IPS-15b (cell line): Measurements from ENCODE around the gene CD276.
A peak's percentile ranks its signal among the peaks of the same experiment; 100 is the strongest.
"Not testable (repeated sequence)": the region's sequence is repeated elsewhere in the genome, so short reads cannot be mapped to it uniquely, and the experiment has no call there.

Experiments
- H3K27me3 ChIP-seq: one replicate; pipeline ENCODE4 v1.6.1; 2013; ENCODE audit warnings: low read length; ENCODE audit not compliant: control insufficient read depth, insufficient read depth
- H3K36me3 ChIP-seq: one replicate; pipeline ENCODE4 v1.6.1; 2013; ENCODE audit warnings: low read length; ENCODE audit not compliant: control insufficient read depth, insufficient read depth
- H3K4me1 ChIP-seq: one replicate; pipeline ENCODE4 v1.6.1; 2013; ENCODE audit warnings: mild to moderate bottlenecking, low read length; ENCODE audit not compliant: control insufficient read depth, insufficient read depth
- H3K4me3 ChIP-seq: one replicate; pipeline ENCODE4 v1.5.1; 2013; ENCODE audit warnings: low read depth, low read length
- H3K9ac ChIP-seq: one replicate; pipeline ENCODE4 v1.6.1; 2013; ENCODE audit warnings: low read depth, mild to moderate bottlenecking, low read length
- H3K9me3 ChIP-seq: one replicate; pipeline ENCODE4 v1.6.1; 2013; ENCODE audit warnings: mild to moderate bottlenecking, low read length; ENCODE audit not compliant: control insufficient read depth, insufficient read depth

CD276 gene

DNA sequence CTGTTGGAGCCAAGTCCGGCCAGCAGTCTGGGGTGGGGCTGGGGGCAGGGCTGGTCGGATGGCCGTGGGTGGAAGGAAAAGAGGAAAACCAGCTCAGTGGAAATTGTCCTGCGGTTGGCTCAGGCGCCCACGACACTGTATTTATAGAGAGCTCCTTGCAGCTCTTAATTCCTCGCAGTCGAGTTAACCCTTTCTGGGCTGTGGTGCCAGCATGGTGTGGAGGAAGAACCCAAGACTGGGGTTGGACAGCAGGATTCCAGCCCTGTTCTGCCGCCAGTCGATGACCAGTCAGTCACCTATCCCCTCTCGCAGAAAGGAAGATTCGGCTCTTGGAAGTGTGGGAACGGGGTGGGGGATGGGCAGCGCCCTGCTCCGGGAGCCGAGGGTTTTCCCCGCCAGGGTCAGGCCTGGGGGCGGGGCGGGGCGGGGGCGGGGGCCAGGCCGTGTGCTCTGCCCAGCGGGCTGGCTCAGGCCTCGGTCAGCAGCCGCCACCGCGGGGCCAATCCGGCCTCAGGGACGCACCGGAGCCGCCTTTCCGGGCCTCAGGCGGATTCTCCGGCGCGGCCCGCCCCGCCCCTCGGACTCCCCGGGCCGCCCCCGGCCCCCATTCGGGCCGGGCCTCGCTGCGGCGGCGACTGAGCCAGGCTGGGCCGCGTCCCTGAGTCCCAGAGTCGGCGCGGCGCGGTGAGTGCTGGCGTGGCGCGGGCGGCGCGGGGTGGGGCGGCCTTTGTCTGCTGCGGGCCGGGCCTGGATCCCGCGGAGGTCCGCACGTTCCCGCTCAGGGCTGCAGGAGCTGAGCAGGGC lies at the start of gene CD276:
Gene CD276 (plus strand): TSS at position 607 of the 804 bp plus-strand sequence. CDS start 15,257 bp downstream, outside the sequence.
- Histone ChIP-seq H3K27me3 (no peaks in the 10 kb centered on the region), H3K4me1 (peaks cover 21% of the 10 kb centered on the region), H3K9me3 (no peaks in the 10 kb centered on the region), H3K9ac (peak within 1 kb of the TSS; percentile 84), H3K4me3 (peak within 1 kb of the TSS; percentile 76), H3K36me3 (no peaks in the 10 kb centered on the region)

DNA sequence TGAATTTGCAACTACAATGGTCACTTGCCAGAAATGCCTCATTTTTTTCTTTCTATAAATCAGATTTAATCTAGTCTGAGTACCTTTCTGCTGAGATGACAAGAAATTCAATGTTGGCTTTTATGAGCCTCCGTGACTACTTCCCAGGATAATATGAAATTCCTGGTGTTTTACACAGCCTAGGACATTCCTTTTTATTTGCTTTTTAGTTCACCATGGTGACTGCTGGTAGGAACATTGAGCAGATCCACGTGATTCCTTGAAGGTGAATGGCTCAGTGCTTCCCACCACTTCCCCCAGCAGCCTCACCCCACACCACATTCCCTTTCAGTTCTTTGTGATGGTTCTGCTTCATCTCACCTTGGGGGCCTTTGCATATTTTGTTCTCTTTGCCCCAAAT lies 46.7 kb upstream of the CD276 start:
- H3K9ac ChIP-seq: no peak overlapping the region
- no peaks in the 10 kb centered on the region for H3K36me3 ChIP-seq
- no peaks in the 10 kb centered on the region for H3K9me3 ChIP-seq
- H3K27me3 ChIP-seq: peaks cover 4% of the 10 kb centered on the region
- no peak overlapping the region for H3K4me3 ChIP-seq
- H3K4me1 ChIP-seq: peaks cover 6% of the 10 kb centered on the region

DNA sequence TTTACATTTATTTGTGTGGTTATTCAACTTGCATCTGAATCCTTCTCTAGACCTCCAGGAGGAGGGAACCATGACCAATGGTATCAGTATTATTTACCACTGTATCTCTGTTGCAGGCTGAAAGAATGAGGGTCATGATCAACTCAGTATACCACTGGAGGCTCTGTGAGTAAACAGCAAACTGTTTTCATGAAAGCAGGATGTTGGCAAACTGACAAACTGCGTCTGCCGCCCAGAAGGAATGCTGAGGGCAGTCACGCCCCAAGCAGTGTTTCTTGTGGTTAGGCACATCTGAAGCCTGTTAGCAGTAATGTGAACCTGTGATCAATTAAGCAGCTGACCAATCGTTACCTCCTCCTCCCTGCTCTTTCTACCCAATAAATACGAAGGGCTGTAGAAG lies 44.7 kb upstream of the CD276 start:
- not testable (repeated sequence) for H3K36me3 ChIP-seq

DNA sequence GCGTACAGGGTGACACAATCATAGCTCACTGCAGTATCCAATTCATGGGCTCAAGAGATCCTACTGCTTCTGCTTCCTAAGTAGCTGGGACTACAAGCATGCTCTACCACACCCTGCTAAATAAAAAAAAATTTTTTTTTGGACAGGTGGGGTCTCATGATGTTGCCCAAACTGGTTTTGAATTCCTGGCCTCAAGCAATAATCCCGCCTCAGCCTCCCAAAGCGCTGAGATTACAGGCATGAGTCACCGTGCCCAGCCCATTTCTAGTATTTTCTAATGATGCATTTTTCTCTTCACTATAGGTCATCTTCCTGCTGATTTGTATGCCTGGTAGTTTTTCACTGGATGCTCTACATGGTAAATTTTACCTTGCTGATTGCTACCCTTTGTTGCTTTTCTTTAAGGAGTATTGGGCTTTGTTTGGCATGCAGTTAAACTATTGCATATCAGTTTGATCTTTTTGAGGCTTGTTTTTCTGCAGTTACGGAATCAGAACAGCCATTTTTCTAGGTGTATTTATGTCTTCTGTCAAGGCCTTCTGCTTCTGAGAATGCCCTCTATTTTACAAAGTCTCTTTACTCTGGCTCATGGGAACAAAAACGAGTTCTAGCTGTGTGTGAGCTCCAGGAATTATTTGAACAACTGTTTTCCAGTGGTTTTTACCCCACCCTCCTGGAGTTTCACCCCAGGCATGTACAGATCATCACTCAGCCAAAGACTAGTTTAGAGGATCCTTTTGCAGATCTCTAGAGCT lies 36.7 kb upstream of the CD276 start:
- H3K36me3 ChIP-seq: no peaks in the 10 kb centered on the region
- no peaks in the 10 kb centered on the region for H3K9me3 ChIP-seq
- no peak overlapping the region for H3K4me3 ChIP-seq
- H3K27me3 ChIP-seq: no peaks in the 10 kb centered on the region
- H3K9ac ChIP-seq: no peak overlapping the region
- H3K4me1 ChIP-seq: no peaks in the 10 kb centered on the region

More for the DNA sequence above, 44.7 kb upstream of the CD276 start:
- not testable (repeated sequence) for H3K4me3 ChIP-seq, H3K9ac ChIP-seq, H3K27me3 ChIP-seq, H3K4me1 ChIP-seq, H3K9me3 ChIP-seq

- Histone ChIP-seq H3K9me3 (no peaks in the 10 kb centered on the region), H3K4me1 (no peaks in the 10 kb centered on the region), H3K9ac (no peak overlapping the region), H3K4me3 (no peak overlapping the region), H3K36me3 (no peaks in the 10 kb centered on the region), H3K27me3 (no peaks in the 10 kb centered on the region)
Measured at GRCh38 chr15:73648014-73648295, 36.2 kb upstream of the CD276 start.

DNA sequence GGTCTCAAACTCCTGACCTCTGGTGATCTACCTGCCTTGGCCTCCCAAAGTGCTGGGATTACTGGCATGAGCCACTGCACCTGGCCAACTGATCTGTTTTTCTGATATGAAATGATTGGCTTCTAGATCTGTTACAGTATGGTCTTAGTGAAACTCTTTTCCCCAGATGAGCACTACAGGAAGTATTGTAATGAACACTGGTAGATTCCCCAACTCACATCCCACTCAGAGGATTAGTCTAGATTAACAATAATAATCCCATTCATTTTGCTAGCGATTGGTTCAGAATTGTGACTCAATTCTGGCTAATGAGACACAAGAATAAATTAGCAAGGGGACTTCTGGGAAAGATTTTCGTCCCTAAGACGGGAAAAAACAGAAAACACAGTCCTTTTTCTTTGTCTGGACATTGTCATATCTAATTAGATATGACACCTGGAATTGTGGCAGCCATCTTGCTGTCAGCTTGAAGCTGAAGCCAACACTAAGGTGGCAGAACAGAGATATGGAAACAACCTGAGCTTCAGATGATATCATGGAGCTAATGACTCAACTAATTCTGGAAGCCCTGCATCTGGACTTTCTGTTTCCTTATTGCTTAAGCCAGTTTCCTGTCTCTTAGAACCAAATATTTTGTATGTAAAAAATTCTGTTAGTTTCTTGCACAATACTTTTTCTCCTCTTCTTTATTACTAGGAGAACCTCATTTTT lies 33.6 kb upstream of the CD276 start:
- Histone ChIP-seq H3K27me3 (no peaks in the 10 kb centered on the region), H3K36me3 (no peaks in the 10 kb centered on the region), H3K9ac (no peak overlapping the region)

GRCh38 chr15:73654659-73655058 lies 29.5 kb upstream of the CD276 start:
- no peaks in the 10 kb centered on the region for H3K9me3 ChIP-seq
- no peaks in the 10 kb centered on the region for H3K27me3 ChIP-seq
- no peaks in the 10 kb centered on the region for H3K4me1 ChIP-seq
- H3K4me3 ChIP-seq: no peak overlapping the region
- H3K36me3 ChIP-seq: no peaks in the 10 kb centered on the region
- H3K9ac ChIP-seq: no peak overlapping the region

More for the DNA sequence above, 33.6 kb upstream of the CD276 start:
- no peaks in the 10 kb centered on the region for H3K4me1 ChIP-seq
- no peaks in the 10 kb centered on the region for H3K9me3 ChIP-seq
- H3K4me3 ChIP-seq: no peak overlapping the region

DNA sequence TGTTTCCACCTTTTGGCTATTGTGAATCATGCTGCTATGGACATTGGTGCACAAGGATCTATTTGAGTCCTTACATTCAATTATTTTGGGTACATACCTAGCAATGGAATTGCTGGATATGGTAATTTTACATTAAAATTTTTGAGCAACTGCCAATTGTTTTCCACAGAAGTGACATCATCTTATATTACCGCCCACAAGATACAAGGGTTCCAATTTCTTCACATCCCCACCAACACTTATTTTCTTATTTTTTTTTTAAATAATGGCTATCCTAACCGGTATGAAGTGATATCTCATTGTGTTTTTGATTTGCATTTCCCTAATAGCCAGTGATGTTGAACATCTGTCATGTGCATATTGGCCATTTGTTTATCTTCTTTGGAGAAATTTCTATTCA lies 28.5 kb upstream of the CD276 start:
- H3K4me1 ChIP-seq: no peaks in the 10 kb centered on the region

DNA sequence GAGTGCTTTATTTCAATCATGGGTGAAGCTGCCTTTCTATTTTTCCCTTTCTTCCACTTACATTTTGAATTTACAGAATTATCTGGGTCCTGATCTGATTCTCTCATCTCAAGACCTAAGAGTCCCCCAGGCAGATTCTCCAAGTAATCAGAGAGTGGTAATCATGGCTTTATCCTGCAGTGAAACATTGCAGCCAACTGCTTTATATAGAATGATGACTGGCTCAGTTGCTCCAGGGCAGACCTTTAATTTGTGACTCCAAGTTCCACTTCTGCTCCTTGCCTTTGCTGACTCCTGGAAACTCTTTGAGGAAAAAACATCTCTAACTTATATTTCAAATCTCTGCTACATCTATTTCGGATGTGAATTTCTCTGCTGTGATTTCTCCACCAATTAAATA lies 25.5 kb upstream of the CD276 start:
- H3K36me3 ChIP-seq: no peaks in the 10 kb centered on the region
- no peak overlapping the region for H3K4me3 ChIP-seq
- no peak overlapping the region for H3K9ac ChIP-seq
- H3K27me3 ChIP-seq: no peaks in the 10 kb centered on the region
- H3K4me1 ChIP-seq: no peaks in the 10 kb centered on the region
- H3K9me3 ChIP-seq: no peaks in the 10 kb centered on the region

More for the DNA sequence above, 28.5 kb upstream of the CD276 start:
- Histone ChIP-seq H3K9ac (no peak overlapping the region), H3K27me3 (no peaks in the 10 kb centered on the region), H3K9me3 (no peaks in the 10 kb centered on the region), H3K4me3 (no peak overlapping the region), H3K36me3 (no peaks in the 10 kb centered on the region)

DNA sequence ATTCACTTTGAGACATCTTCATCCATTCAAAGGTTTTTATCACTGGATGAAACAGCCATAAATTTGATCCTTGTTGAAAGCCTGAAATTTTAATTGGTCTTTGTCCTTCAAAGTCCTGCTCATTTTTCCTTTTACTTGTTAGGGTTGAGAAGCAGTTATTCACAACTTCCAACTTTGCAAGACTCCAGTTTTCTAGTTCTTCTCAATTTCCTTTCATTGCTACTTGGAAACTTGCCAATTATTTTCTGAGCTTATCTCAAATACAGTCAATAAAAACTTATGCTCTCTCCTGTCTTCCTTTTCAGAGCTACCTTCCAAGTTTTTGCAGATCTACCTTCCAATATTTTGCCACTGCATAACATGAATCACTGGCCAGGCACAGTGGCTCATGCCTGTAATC lies 23.7 kb upstream of the CD276 start:
- no peak overlapping the region for H3K4me3 ChIP-seq
- H3K4me1 ChIP-seq: no peaks in the 10 kb centered on the region
- H3K9ac ChIP-seq: no peak overlapping the region
- no peaks in the 10 kb centered on the region for H3K9me3 ChIP-seq
- no peaks in the 10 kb centered on the region for H3K27me3 ChIP-seq
- no peaks in the 10 kb centered on the region for H3K36me3 ChIP-seq

- Histone ChIP-seq H3K4me3 (no peak overlapping the region), H3K4me1 (peaks cover 2% of the 10 kb centered on the region), H3K36me3 (no peaks in the 10 kb centered on the region), H3K9ac (no peak overlapping the region), H3K27me3 (peaks cover 2% of the 10 kb centered on the region), H3K9me3 (no peaks in the 10 kb centered on the region)
Measured at GRCh38 chr15:73674587-73674986, 9.6 kb upstream of the CD276 start.
